Endothelial cell of umbilical vein (primary cell): Measurements from ENCODE around the gene PIGV. TPM values are rescaled to one million over a fixed set of nuclear protein-coding genes. Genes with fewer than 3 reads are reported as not detected.

Experiments used
- BruUV-seq: library from RNA; stranded (reverse); fragments of 400-500 nt; replicated peaks from 2 replicates; lab custom pipeline; 2021; lab: Mats Ljungman, UMichigan
- CTCF ChIA-PET: fragments of 300-600, 350-600 bp; sonication (Branson Sonifier 250); formaldehyde crosslinking; loops from one replicate; lab custom pipeline; 2021; ENCODE audit warnings: antibody characterized with exemption, inconsistent platforms; lab: Charles Lee
- POLR2A ChIA-PET: fragments of 300-600, 350-600 bp; sonication (Branson Sonifier 250); formaldehyde crosslinking; loops from one replicate; lab custom pipeline; 2021; ENCODE audit warnings: antibody characterized with exemption, inconsistent platforms; lab: Charles Lee
- DNase-seq: peaks from one replicate; pipeline ENCODE4 v3.0.0-alpha.2; 2011; ENCODE audit warnings: low read depth, low spot score
- FAIRE-seq: peaks from 2 replicates; lab custom pipeline; 2011; peaks lifted over from hg19 to GRCh38; lab: Jason Lieb, UNC
- H2AFZ ChIP-seq: 2 replicates; pipeline ENCODE4 v1.6.0; 2012; ENCODE audit warnings: low read depth, low read length, control low read depth, inconsistent platforms
- H3K27ac ChIP-seq: 2 replicates; pipeline ENCODE4 v1.5.1; 2011; ENCODE audit warnings: low read depth, mild to moderate bottlenecking, control low read depth, low read length, moderate library complexity; ENCODE audit not compliant: insufficient read depth
- H3K27me3 ChIP-seq, 2 experiments: 2 replicates each; pipeline versions ENCODE4 v1.6.0 to v1.6.1; 2011; ENCODE audit warnings: low read length in 2 of 2, mixed read lengths in 1 of 2; ENCODE audit not compliant: control insufficient read depth in 2 of 2, insufficient read depth in 2 of 2
- H3K36me3 ChIP-seq, 2 experiments: 2 replicates in 1 of 2; 3 replicates in 1 of 2; pipeline ENCODE4 v1.5.1; 2011; ENCODE audit warnings: low read length in 2 of 2, mild to moderate bottlenecking in 1 of 2, moderate library complexity in 1 of 2; ENCODE audit not compliant: control insufficient read depth in 2 of 2, insufficient read depth in 2 of 2; ENCODE audit errors: extremely low read depth in 1 of 2
- H3K4me1 ChIP-seq: 3 replicates; pipeline ENCODE4 v1.5.1; 2011; ENCODE audit warnings: mild to moderate bottlenecking, low read length; ENCODE audit not compliant: control insufficient read depth, insufficient read depth; ENCODE audit errors: extremely low read depth
- H3K4me2 ChIP-seq: 2 replicates; pipeline ENCODE4 v1.6.1; 2011; ENCODE audit warnings: low read length, control low read depth, mixed read lengths; ENCODE audit not compliant: insufficient read depth
- H3K4me3 ChIP-seq, 3 experiments: fragments of 200-600 bp in 1 of 3; sonication (generic), shearing (Covaris generic) in 1 of 3; replicated peaks in 1 of 3; 2 replicates each; pipeline ENCODE4 v1.5.1; 2011 to 2016; ENCODE audit warnings: control low read depth in 3 of 3, low read length in 3 of 3, mild to moderate bottlenecking in 2 of 3, inconsistent platforms in 1 of 3, low read depth in 1 of 3, moderate library complexity in 1 of 3; ENCODE audit not compliant: insufficient read depth in 1 of 3
- H3K79me2 ChIP-seq: 2 replicates; pipeline ENCODE4 v1.6.0; 2012; ENCODE audit warnings: low read length, inconsistent platforms; ENCODE audit not compliant: control insufficient read depth, insufficient read depth
- H3K9ac ChIP-seq: replicated peaks from 2 replicates; pipeline ENCODE3; 2011; ENCODE audit warnings: low read length, control low read depth; ENCODE audit not compliant: insufficient read depth; ENCODE audit errors: extremely low read depth
- H3K9me1 ChIP-seq: replicated peaks from 3 replicates; pipeline ENCODE4 v1.6.0; 2011; ENCODE audit warnings: mild to moderate bottlenecking, low read length; ENCODE audit not compliant: control insufficient read depth, insufficient read depth; ENCODE audit errors: extremely low read depth
- H3K9me3 ChIP-seq: replicated peaks from 2 replicates; pipeline ENCODE4 v1.5.1; 2012; ENCODE audit warnings: low read length, inconsistent platforms; ENCODE audit not compliant: control insufficient read depth, insufficient read depth
- H4K20me1 ChIP-seq: replicated peaks from 2 replicates; pipeline ENCODE3; 2011; ENCODE audit warnings: mild to moderate bottlenecking, low read length; ENCODE audit not compliant: control insufficient read depth, insufficient read depth; ENCODE audit errors: extremely low read depth
- CTCF ChIP-seq, 2 donors: IDR thresholded peaks; 1 replicate in 1 of 2; 2 replicates in 1 of 2; pipeline ENCODE4 v1.5.1; 2011; ENCODE audit warnings: low read length in 2 of 2, mild to moderate bottlenecking in 2 of 2, moderate library complexity in 2 of 2, control low read depth in 1 of 2, inconsistent platforms in 1 of 2, low read depth in 1 of 2; ENCODE audit not compliant: insufficient read depth in 1 of 2; ENCODE audit errors: extremely low read depth in 1 of 2
- EZH2 ChIP-seq: IDR thresholded peaks from 2 replicates; pipeline ENCODE4 v1.6.1; 2012; ENCODE audit warnings: borderline replicate concordance, low read depth, mild to moderate bottlenecking, moderate library complexity, low read length, inconsistent platforms; ENCODE audit not compliant: severe bottlenecking
- FOS ChIP-seq: IDR thresholded peaks from 2 replicates; pipeline ENCODE4 v1.6.1; 2011; ENCODE audit warnings: mild to moderate bottlenecking, low read length, moderate library complexity, borderline replicate concordance; ENCODE audit not compliant: insufficient read depth
- GATA2 ChIP-seq: IDR thresholded peaks from 2 replicates; pipeline ENCODE4 v1.7.0; 2011; ENCODE audit warnings: low read depth, mild to moderate bottlenecking, moderate library complexity, mixed read lengths, low read length; ENCODE audit not compliant: insufficient read length, insufficient read depth
- JUN ChIP-seq: IDR thresholded peaks from 2 replicates; pipeline ENCODE4 v1.6.1; 2011; ENCODE audit warnings: borderline replicate concordance, low read depth; ENCODE audit not compliant: insufficient read length, insufficient read depth
- MAX ChIP-seq: IDR thresholded peaks from 2 replicates; pipeline ENCODE4 v1.6.1; 2011; ENCODE audit not compliant: insufficient read depth, insufficient read length
- MYC ChIP-seq: IDR thresholded peaks from one replicate; pipeline ENCODE4 v1.6.1; 2011; ENCODE audit warnings: mild to moderate bottlenecking, low read depth, low read length
- POLR2A ChIP-seq: IDR thresholded peaks from 2 replicates; pipeline ENCODE4 v1.6.1; 2012; ENCODE audit warnings: low read depth, mild to moderate bottlenecking, control low read depth, low read length
- POLR2AphosphoS5 ChIP-seq: IDR thresholded peaks from 2 replicates; pipeline ENCODE4 v1.6.1; 2012; ENCODE audit warnings: low read depth, mild to moderate bottlenecking, control low read depth, low read length, moderate library complexity; ENCODE audit not compliant: insufficient read depth
- dilution Hi-C: fragments of 300-500 bp; cut with MboI; formaldehyde crosslinking; loops from one replicate; pipeline ENCODE4 v1.15.0; 2019; ENCODE audit warnings: low sequenced_read_pairs; ENCODE audit not compliant: extremely low pct_ligation_motif_present
- intact Hi-C: fragments of 100-400 bp; cut with micrococcal nuclease; formaldehyde crosslinking; loops from one replicate; pipeline ENCODE4 v1.10.0; 2022
- polyA plus RNA-seq, 4 experiments: library from polyadenylated mRNA; depleted of rRNA in 3 of 4; stranded (reverse) in 3 of 4; unstranded in 1 of 4; fragments of >200 nt; gene quantifications; 2 replicates each; pipeline versions ENCODE4 v1.2.1 to v1.2.3, GENCODE V29; 2011 to 2012; ENCODE audit warnings: missing spikeins in 1 of 4
- total RNA-seq: library from RNA; stranded (reverse); gene quantifications from 2 replicates; pipeline ENCODE4 v1.2.3, GENCODE V29; 2021

PIGV gene
- total and polyA plus RNA-seq, 2 donors (not counting 3 experiments of a cell fraction or from before 2014, with no cell fraction given) = 7.5 to 11.9 TPM

- dilution Hi-C loops (no loop called here), intact Hi-C loops (no loop called here)
- ChIA-PET CTCF (no interaction called here), POLR2A (no interaction called here)
- H4K20me1 ChIP-seq = no peaks in the 10 kb centered on the region
- no peak overlapping the region for H3K4me2 ChIP-seq
- H3K36me3 ChIP-seq = peaks cover 46 to 64% of the 10 kb centered on the region in 2 experiments
- H3K9me3 ChIP-seq = no peaks in the 10 kb centered on the region
- H3K9me1 ChIP-seq = no peaks in the 10 kb centered on the region
- H3K79me2 ChIP-seq = peaks cover 9% of the 10 kb centered on the region
- no peaks in the 10 kb centered on the region for H3K27me3 ChIP-seq
- H3K27ac ChIP-seq = no peak overlapping the region
- TF ChIP-seq FOS (no peak), GATA2 (no peak), MYC (no peak), JUN (no peak)
- peaks cover 22% of the 10 kb centered on the region for H3K4me1 ChIP-seq
- no peak overlapping the region for H3K4me3 ChIP-seq
- H3K9ac ChIP-seq = no peak overlapping the region
- no TSS peak for BruUV-seq
- DNase-seq = no peak
- no peak for FAIRE-seq
- no peak overlapping the region for H2AFZ ChIP-seq
Observed at GRCh38 chr1:26775666-26776065, 12.1 kb upstream of the PIGV start.

GRCh38 chr1:26779098-26779668 lies 8.6 kb upstream of the PIGV start:
- POLR2A ChIA-PET = no interaction called here
- Histone ChIP-seq H3K27me3 (no peaks in the 10 kb centered on the region), H3K4me1 (peaks cover 10% of the 10 kb centered on the region), H3K36me3 (peaks cover 33 to 43% of the 10 kb centered on the region in 2 experiments), H4K20me1 (no peaks in the 10 kb centered on the region), H3K4me3 (no peak overlapping the region), H3K4me2 (no peak overlapping the region), H3K9me1 (no peaks in the 10 kb centered on the region), H3K79me2 (peaks cover 6% of the 10 kb centered on the region), H3K9ac (no peak overlapping the region), H3K27ac (no peak overlapping the region), H2AFZ (no peak overlapping the region), H3K9me3 (no peaks in the 10 kb centered on the region)
- intact Hi-C loops = no loop called here
- TF ChIP-seq JUN (no peak), EZH2 (no peak), FOS (no peak), POLR2AphosphoS5 (no peak), MAX (no peak), MYC (no peak), POLR2A (no peak), GATA2 (no peak), CTCF (IDR thresholded peaks at IDR 0.05; ENCODE audit: extremely low read depth in 1 of 2, insufficient read depth in 1 of 2, low read depth in 1 of 2, low read length in 2 of 2) (no peak)
- dilution Hi-C loops = no loop called here
- no TSS peak for BruUV-seq
- DNase-seq (no peak), FAIRE-seq (no peak)
- CTCF ChIA-PET = interaction anchor here (1.5 to 1.7 kb wide), 2 partner anchors 10 to 177 kb away, joined by 3 to 7 read pairs; no protein-coding TSS in a partner anchor
